DOHH2 (cell line): ENCODE results near the gene NPPA.
"Not testable (repeated sequence)": the region's sequence is repeated elsewhere in the genome, so short reads cannot be mapped to it uniquely, and the experiment has no call there.

ENCODE experiments used
- H3F3A ChIP-seq: fragments of 200-600 bp; sonication (generic), shearing (Covaris generic); 2 replicates; pipeline ENCODE4 v1.6.0; 2016; ENCODE audit warnings: antibody characterized with exemption, mild to moderate bottlenecking; ENCODE audit not compliant: control insufficient read depth, insufficient read depth
- H3K27ac ChIP-seq: fragments of 200-600 bp; sonication (generic); 2 replicates; pipeline ENCODE4 v1.5.1; 2014; ENCODE audit warnings: low read depth, mild to moderate bottlenecking, low read length, moderate library complexity
- H3K27me3 ChIP-seq: fragments of 200-600 bp; sonication (generic); 2 replicates; pipeline ENCODE4 v1.6.1; 2014; ENCODE audit warnings: mild to moderate bottlenecking, low read length, mixed read lengths; ENCODE audit not compliant: control insufficient read depth
- H3K36me3 ChIP-seq: fragments of 200-600 bp; sonication (generic); 2 replicates; pipeline ENCODE4 v1.6.1; 2014; ENCODE audit warnings: mild to moderate bottlenecking, low read length, moderate library complexity, mixed read lengths; ENCODE audit not compliant: control insufficient read depth
- H3K4me1 ChIP-seq: fragments of 200-600 bp; sonication (generic); 2 replicates; pipeline ENCODE4 v1.6.1; 2014; ENCODE audit warnings: mild to moderate bottlenecking, low read length, mixed read lengths; ENCODE audit not compliant: control insufficient read depth
- H3K4me2 ChIP-seq: fragments of 200-600 bp; sonication (generic); 2 replicates; pipeline ENCODE4 v1.6.0; 2014; ENCODE audit warnings: mild to moderate bottlenecking, low read length, moderate library complexity
- H3K4me3 ChIP-seq: fragments of 200-600 bp; sonication (generic); 2 replicates; pipeline ENCODE4 v1.5.1; 2014; ENCODE audit warnings: mild to moderate bottlenecking, low read length, mixed read lengths
- H3K79me2 ChIP-seq: fragments of 200-600 bp; sonication (generic); 2 replicates; pipeline ENCODE4 v1.6.1; 2014; ENCODE audit warnings: mild to moderate bottlenecking, low read length, mixed read lengths; ENCODE audit not compliant: control insufficient read depth
- H3K9me2 ChIP-seq: fragments of 200-600 bp; sonication (generic); replicated peaks from 2 replicates; pipeline ENCODE4 v1.6.1; 2014; ENCODE audit warnings: mild to moderate bottlenecking, low read length, mixed read lengths; ENCODE audit not compliant: control insufficient read depth
- H3K9me3 ChIP-seq: fragments of 200-600 bp; sonication (generic); 2 replicates; pipeline ENCODE4 v1.6.1; 2014; ENCODE audit warnings: antibody characterized with exemption, low read length, mixed read lengths; ENCODE audit not compliant: control insufficient read depth, insufficient read depth
- H4K20me1 ChIP-seq: fragments of 200-600 bp; sonication (generic); 2 replicates; pipeline ENCODE4 v1.6.0; 2014; ENCODE audit warnings: low read depth, mild to moderate bottlenecking, antibody characterized with exemption, low read length, moderate library complexity; ENCODE audit not compliant: control insufficient read depth, insufficient read depth
- CTCF ChIP-seq: fragments of 200-600 bp; sonication (generic); IDR thresholded peaks from one replicate; pipeline ENCODE4 v1.5.1; 2014; ENCODE audit warnings: antibody characterized with exemption, mild to moderate bottlenecking, low read depth, low read length; ENCODE audit not compliant: poor library complexity, severe bottlenecking
- EZH2phosphoT487 ChIP-seq: fragments of 200-600 bp; sonication (generic); IDR thresholded peaks from 2 replicates; pipeline ENCODE4 v1.6.1; 2017; ENCODE audit warnings: borderline replicate concordance, mild to moderate bottlenecking, antibody characterized with exemption, low read length, moderate library complexity, mixed read lengths

The NPPA gene

GRCh38 chr1:11847667-11848372, at the start of gene NPPA:
Gene NPPA (minus strand): TSS chr1:11847783. CDS start chr1:11847684, 99 bp downstream.
- Histone ChIP-seq H3K9me2 (no peaks in the 10 kb centered on the region), H3K4me3 (peak within 1 kb of the TSS; percentile 3; the same call in 1 of the 2 replicates), H4K20me1 (no peaks in the 10 kb centered on the region; the same call in 1 of the 2 replicates), H3K79me2 (no peaks in the 10 kb centered on the region), H3K36me3 (peaks cover 39% of the 10 kb centered on the region), H3K27ac (no peak within 1 kb of the TSS), H3K9me3 (no peaks in the 10 kb centered on the region), H3F3A (peaks cover 4% of the 10 kb centered on the region), H3K4me2 (peak within 1 kb of the TSS; percentile 48), H3K27me3 (peaks cover 1% of the 10 kb centered on the region), H3K4me1 (peaks cover 61% of the 10 kb centered on the region)
- TF ChIP-seq CTCF (no peak), EZH2phosphoT487 (no peak)

- H3K4me2 ChIP-seq, H4K20me1 ChIP-seq, H3K79me2 ChIP-seq, H3K9me3 ChIP-seq, H3K4me3 ChIP-seq, H3K9me2 ChIP-seq, H3F3A ChIP-seq, H3K36me3 ChIP-seq, H3K27ac ChIP-seq: not testable (repeated sequence)
- peaks cover 17% of the 10 kb centered on the region for H3K4me1 ChIP-seq
- peaks cover 19% of the 10 kb centered on the region for H3K27me3 ChIP-seq
These were observed 46.9 kb upstream of the NPPA start for GRCh38 chr1:11894501-11894900.

- no peak overlapping the region for H3K27ac ChIP-seq
- H3K36me3 ChIP-seq: no peaks in the 10 kb centered on the region
- H3K27me3 ChIP-seq: peaks cover 13% of the 10 kb centered on the region
- no peaks in the 10 kb centered on the region for H4K20me1 ChIP-seq
- H3K79me2 ChIP-seq: no peaks in the 10 kb centered on the region
- no peaks in the 10 kb centered on the region for H3K9me2 ChIP-seq
- peaks cover 17% of the 10 kb centered on the region for H3K4me1 ChIP-seq
- no peaks in the 10 kb centered on the region for H3K9me3 ChIP-seq
- peak; percentile 98 for TF ChIP-seq CTCF
- TF ChIP-seq EZH2phosphoT487: no peak
- H3F3A ChIP-seq: no peaks in the 10 kb centered on the region
- no peak overlapping the region for H3K4me3 ChIP-seq
- no peak overlapping the region for H3K4me2 ChIP-seq
These were observed 46.3 kb upstream of the NPPA start for GRCh38 chr1:11893907-11894251.

- TF ChIP-seq CTCF (no peak), EZH2phosphoT487 (no peak)
- Histone ChIP-seq H3K4me1 (peaks cover 17% of the 10 kb centered on the region), H3K36me3 (no peaks in the 10 kb centered on the region), H3K9me3 (no peaks in the 10 kb centered on the region), H3K27ac (no peak overlapping the region), H4K20me1 (no peaks in the 10 kb centered on the region), H3K79me2 (no peaks in the 10 kb centered on the region), H3K9me2 (no peaks in the 10 kb centered on the region), H3F3A (no peaks in the 10 kb centered on the region), H3K27me3 (peaks cover 10% of the 10 kb centered on the region), H3K4me2 (no peak overlapping the region), H3K4me3 (no peak overlapping the region)
These were observed 44.0 kb upstream of the NPPA start for GRCh38 chr1:11891433-11892186.
